T-cell (primary cell): ENCODE results near the gene SLC9A9. TPM values are rescaled to one million over a fixed set of nuclear protein-coding genes. Genes with fewer than 3 reads are reported as not detected.

Experiments used
- ATAC-seq, 4 experiments: fragments of 200-7000 bp in 3 of 4; fragments of 150-1000 bp in 1 of 4; cut with Tn5 transposase; replicated peaks in 1 of 4; 1 replicate in 3 of 4; 2 replicates in 1 of 4; pipeline ENCODE4 v1.10.0; 2021; ENCODE audit warnings: moderate library complexity in 3 of 4, mild to moderate bottlenecking in 2 of 4, moderate number of reproducible peaks in 1 of 4
- CTCF ChIA-PET, 2 donors: fragments of 300-600 bp; sonication (Branson Sonifier 250); formaldehyde crosslinking; loops; one replicate each; lab custom pipeline; 2022; ENCODE audit warnings: antibody characterized with exemption in 2 of 2; lab: Charles Lee
- POLR2A ChIA-PET, 2 donors: fragments of 300-600 bp; sonication (Branson Sonifier 250); formaldehyde crosslinking; loops; one replicate each; lab custom pipeline; 2022; ENCODE audit warnings: antibody characterized with exemption in 2 of 2; lab: Charles Lee
- DNase-seq, 35 experiments: peaks; one replicate each; pipeline versions ENCODE4 v3.0.0 to v3.0.0-alpha.2; 2013 to 2023
- H3K27ac ChIP-seq: one replicate; pipeline ENCODE4 v1.5.1; 2013; ENCODE audit warnings: low read length
- H3K27me3 ChIP-seq, 2 experiments: replicated peaks in 1 of 2; 1 replicate in 1 of 2; 2 replicates in 1 of 2; pipeline versions ENCODE4 v1.6.1 to v1.7.0; 2013; ENCODE audit warnings: low read length in 1 of 2, mixed read lengths in 1 of 2; ENCODE audit not compliant: control insufficient read depth in 2 of 2, insufficient read depth in 2 of 2; ENCODE audit errors: extremely low read depth in 1 of 2
- H3K36me3 ChIP-seq, 2 donors: 1 replicate in 1 of 2; 2 replicates in 1 of 2; pipeline versions ENCODE4 v1.6.1 to v1.7.0; 2013; ENCODE audit warnings: low read length in 1 of 2; ENCODE audit not compliant: control insufficient read depth in 2 of 2, insufficient read depth in 1 of 2; ENCODE audit errors: extremely low read depth in 1 of 2
- H3K4me1 ChIP-seq, 2 experiments: 1 replicate in 1 of 2; 2 replicates in 1 of 2; pipeline versions ENCODE4 v1.6.1 to v1.7.0; 2013; ENCODE audit warnings: low read length in 2 of 2, mixed read lengths in 1 of 2; ENCODE audit not compliant: insufficient read depth in 2 of 2, control insufficient read depth in 1 of 2; ENCODE audit errors: extremely low read depth in 1 of 2
- H3K4me3 ChIP-seq, 2 donors: 1 replicate in 1 of 2; 2 replicates in 1 of 2; pipeline versions ENCODE4 v1.5.1 to v1.7.0; 2013; ENCODE audit warnings: mild to moderate bottlenecking in 2 of 2, low read length in 1 of 2, moderate library complexity in 1 of 2; ENCODE audit not compliant: control insufficient read depth in 1 of 2; ENCODE audit errors: extremely low read depth in 1 of 2
- H3K9me3 ChIP-seq: 2 replicates; pipeline ENCODE4 v1.7.0; 2013
- H3K27ac Mint-ChIP-seq, 2 donors: one replicate each; pipeline ENCODE4 v1.8.0; 2020 to 2021; ENCODE audit warnings: mild to moderate bottlenecking in 2 of 2, mixed read lengths in 2 of 2
- H3K27me3 Mint-ChIP-seq, 2 donors: one replicate each; pipeline ENCODE4 v1.8.0; 2021 to 2022; ENCODE audit warnings: mixed read lengths in 2 of 2
- H3K36me3 Mint-ChIP-seq: one replicate; pipeline ENCODE4 v1.8.0; 2021; ENCODE audit warnings: mixed read lengths
- H3K4me1 Mint-ChIP-seq, 3 donors: one replicate each; pipeline ENCODE4 v1.8.0; 2020 to 2022; ENCODE audit warnings: mixed read lengths in 3 of 3, mild to moderate bottlenecking in 1 of 3
- H3K4me3 Mint-ChIP-seq, 3 donors: one replicate each; pipeline ENCODE4 v1.8.0; 2020 to 2022; ENCODE audit warnings: mild to moderate bottlenecking in 3 of 3, mixed read lengths in 3 of 3, moderate library complexity in 3 of 3
- H3K9me3 Mint-ChIP-seq, 3 donors: one replicate each; pipeline ENCODE4 v1.8.0; 2020 to 2022; ENCODE audit warnings: mixed read lengths in 3 of 3
- WGBS: methylation state at CpG from one replicate; pipeline ENCODE4 v1.1.5; 2013; ENCODE audit warnings: missing lambda C conversion rate; ENCODE audit not compliant: insufficient coverage; 5-methylcytosine and 5-hydroxymethylcytosine counted together
- total RNA-seq, 35 experiments: library from RNA in 6 of 35; stranded (reverse) in 6 of 35; fragments of 120-200 nt in 1 of 35; gene quantifications; one replicate each; pipeline versions ENCODE4 v1.2.1 to v1.2.4 and lab custom pipeline; 2013 to 2026

SLC9A9 gene
- total RNA-seq, 5 donors from 2014 or later (not counting 1 experiment from before 2014, with no cell fraction given): 11.2 to 36.8 (median 17.8) TPM

GRCh38 chr3:143668924-143669790 lies 179.1 kb downstream of the SLC9A9 start:
- H3K4me3 Mint-ChIP-seq: no peak overlapping the region
- POLR2A ChIA-PET: interaction anchor here in 1 of 2 donors (0.6 kb wide), 1 partner anchor 28 kb away, joined by 3 read pairs; no protein-coding TSS in a partner anchor
- H3K27me3 Mint-ChIP-seq: no peaks in the 10 kb centered on the region
- Histone ChIP-seq H3K36me3 (no peaks in the 10 kb centered on the region), H3K9me3 (no peaks in the 10 kb centered on the region), H3K4me3 (no peak overlapping the region), H3K27me3 (no peaks in the 10 kb centered on the region), H3K4me1 (peaks cover 0 to under 1% of the 10 kb centered on the region in 2 experiments), H3K27ac (no peak overlapping the region)
- CTCF ChIA-PET: interaction anchor here in 1 of 2 donors (1.0 kb wide), 1 partner anchor 10 kb away, joined by 3 read pairs; no protein-coding TSS in a partner anchor
- no peak overlapping the region for H3K27ac Mint-ChIP-seq
- peaks cover 4 to 15% (median 6%) of the 10 kb centered on the region in 3 donors for H3K4me1 Mint-ChIP-seq
- no peak for DNase-seq
- 80% methylated on average over 2 of the region's 5 CpGs for WGBS
- H3K9me3 Mint-ChIP-seq: no peaks in the 10 kb centered on the region
- peaks cover 26% of the 10 kb centered on the region for H3K36me3 Mint-ChIP-seq
- no peak for ATAC-seq

DNA sequence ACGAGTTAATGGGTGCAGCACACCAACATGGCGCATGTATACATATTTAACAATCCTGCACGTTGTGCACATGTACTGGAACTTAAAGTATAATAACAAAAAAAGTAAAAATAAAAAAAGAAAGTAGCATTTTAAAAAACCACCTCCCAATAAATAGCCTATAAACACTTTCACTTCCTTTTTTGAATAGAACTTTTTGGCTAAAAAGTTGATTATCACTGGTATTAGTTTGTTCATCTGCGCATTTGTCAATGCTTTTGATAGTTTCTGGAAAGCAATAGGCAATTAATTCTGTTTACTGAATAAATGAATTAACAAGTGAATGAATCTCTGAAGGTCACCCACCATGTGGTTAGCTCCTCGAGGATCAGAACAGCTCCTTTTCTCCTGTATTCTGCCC lies 179.9 kb downstream of the SLC9A9 start:
- H3K4me1 ChIP-seq: no peaks in the 10 kb centered on the region
- Mint-ChIP-seq H3K4me1 (peaks cover 0 to 12% (median 4%) of the 10 kb centered on the region in 3 donors), H3K27ac (no peak overlapping the region), H3K4me3 (no peak overlapping the region), H3K9me3 (no peaks in the 10 kb centered on the region), H3K27me3 (no peaks in the 10 kb centered on the region), H3K36me3 (peaks cover 32% of the 10 kb centered on the region)
- ChIA-PET CTCF (no interaction called here), POLR2A (interaction anchor here in 1 of 2 donors (0.6 kb wide), 1 partner anchor 29 kb away, joined by 3 read pairs; no protein-coding TSS in a partner anchor)
- no peaks in the 10 kb centered on the region for H3K9me3 ChIP-seq
- no peak overlapping the region for H3K27ac ChIP-seq
- no peak for DNase-seq
- H3K36me3 ChIP-seq: no peaks in the 10 kb centered on the region
- 91% methylated on average over 2 of the region's 5 CpGs for WGBS
- ATAC-seq: no peak
- no peaks in the 10 kb centered on the region for H3K27me3 ChIP-seq
- H3K4me3 ChIP-seq: no peak overlapping the region

DNA sequence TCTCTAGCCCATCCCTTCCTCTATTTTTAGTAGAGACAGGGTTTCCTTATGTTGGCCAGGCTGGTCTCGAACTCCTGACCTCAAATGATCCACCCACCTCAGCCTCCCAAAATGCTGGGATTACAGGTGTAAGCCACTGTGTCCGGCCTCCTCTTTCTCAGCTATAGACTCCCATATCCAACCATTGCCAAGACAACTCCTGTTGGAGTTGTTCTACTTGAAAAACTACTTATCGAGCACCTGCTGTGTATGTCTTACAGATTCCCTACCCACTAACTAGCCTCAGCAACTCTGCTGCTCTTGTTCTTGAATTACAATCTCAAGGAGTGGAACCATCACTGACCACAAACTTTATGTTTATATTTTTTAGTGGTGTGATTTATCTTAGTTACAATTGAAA lies 186.6 kb downstream of the SLC9A9 start:
- Histone ChIP-seq H3K27ac (no peak overlapping the region), H3K36me3 (no peaks in the 10 kb centered on the region), H3K27me3 (no peaks in the 10 kb centered on the region), H3K4me1 (no peaks in the 10 kb centered on the region), H3K4me3 (no peak overlapping the region), H3K9me3 (no peaks in the 10 kb centered on the region)
- no peaks in the 10 kb centered on the region for H3K9me3 Mint-ChIP-seq
- H3K27ac Mint-ChIP-seq: no peak overlapping the region
- DNase-seq: no peak
- H3K36me3 Mint-ChIP-seq: peaks cover 51% of the 10 kb centered on the region
- no peaks in the 10 kb centered on the region for H3K4me1 Mint-ChIP-seq
- ChIA-PET CTCF (no interaction called here), POLR2A (no interaction called here)
- whole genome bisulfite sequencing: 83% methylated on average over 1 of the region's 3 CpGs
- H3K27me3 Mint-ChIP-seq: no peaks in the 10 kb centered on the region
- no peak overlapping the region for H3K4me3 Mint-ChIP-seq
- ATAC-seq: no peak

DNA sequence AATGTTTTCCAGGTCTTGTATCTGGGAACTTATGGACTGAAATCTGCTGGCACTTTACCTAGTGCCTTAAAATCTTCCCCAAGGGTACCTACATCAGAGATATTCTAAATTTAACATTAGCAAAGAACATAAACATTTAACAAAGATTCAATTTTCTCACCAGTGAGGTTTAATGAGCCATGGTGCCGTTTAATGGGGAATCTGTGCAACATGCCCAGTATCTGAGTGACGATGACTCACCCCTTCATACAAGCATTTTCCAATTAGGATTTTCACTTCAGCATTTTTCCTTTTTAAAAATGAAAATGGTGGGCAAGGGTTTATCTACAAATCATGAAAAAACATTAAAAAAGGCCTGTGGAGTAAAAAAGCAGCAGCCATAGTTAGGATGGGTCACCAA lies 189.4 kb downstream of the SLC9A9 start:
- Histone ChIP-seq H3K4me3 (no peak overlapping the region), H3K9me3 (no peaks in the 10 kb centered on the region), H3K27ac (no peak overlapping the region), H3K36me3 (no peaks in the 10 kb centered on the region), H3K27me3 (no peaks in the 10 kb centered on the region), H3K4me1 (no peaks in the 10 kb centered on the region)
- DNase-seq: no peak
- Mint-ChIP-seq H3K4me1 (no peaks in the 10 kb centered on the region), H3K27ac (no peak overlapping the region), H3K4me3 (no peak overlapping the region), H3K9me3 (no peaks in the 10 kb centered on the region), H3K36me3 (peaks cover 55% of the 10 kb centered on the region), H3K27me3 (no peaks in the 10 kb centered on the region)
- no peak for ATAC-seq
- ChIA-PET POLR2A (no interaction called here), CTCF (no interaction called here)
- WGBS: no CpG with 5 or more reads among the region's 2 CpGs

GRCh38 chr3:143658116-143658515 lies 190.2 kb downstream of the SLC9A9 start:
- Histone ChIP-seq H3K4me1 (no peaks in the 10 kb centered on the region), H3K9me3 (no peaks in the 10 kb centered on the region), H3K27me3 (no peaks in the 10 kb centered on the region), H3K4me3 (no peak overlapping the region), H3K36me3 (no peaks in the 10 kb centered on the region), H3K27ac (no peak overlapping the region)
- Mint-ChIP-seq H3K36me3 (peaks cover 55% of the 10 kb centered on the region), H3K4me3 (no peak overlapping the region), H3K9me3 (no peaks in the 10 kb centered on the region), H3K27ac (no peak overlapping the region), H3K4me1 (peaks cover 0 to 6% (median 0%) of the 10 kb centered on the region in 3 donors), H3K27me3 (no peaks in the 10 kb centered on the region)
- POLR2A ChIA-PET: no interaction called here
- DNase-seq (no peak), ATAC-seq (no peak)
- CTCF ChIA-PET: interaction anchor here in 1 of 2 donors (0.5 kb wide), 1 partner anchor 1066 kb away, joined by 4 read pairs; no protein-coding TSS in a partner anchor
- WGBS: no CpG with 5 or more reads among the region's 1 CpG

DNA sequence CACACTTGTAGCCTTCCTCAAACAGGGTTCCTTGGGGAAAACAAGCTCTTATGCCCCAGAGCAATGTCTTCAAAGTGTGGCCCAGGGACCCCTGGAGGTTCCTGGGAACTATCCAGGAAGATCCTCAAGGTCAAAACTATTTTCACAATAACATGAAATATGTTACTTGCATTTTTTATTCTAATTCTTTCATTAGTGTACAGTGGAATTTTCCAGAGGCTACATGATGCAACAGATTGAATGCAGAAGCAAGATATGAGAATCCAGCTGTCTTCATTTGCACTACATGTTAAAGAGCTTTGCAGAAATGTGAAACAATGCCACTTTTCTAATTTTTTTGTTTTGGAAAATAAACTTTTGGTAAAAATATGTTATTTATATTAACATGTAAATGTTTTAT lies 190.9 kb downstream of the SLC9A9 start:
- Histone ChIP-seq H3K27me3 (no peaks in the 10 kb centered on the region), H3K4me1 (no peaks in the 10 kb centered on the region), H3K9me3 (no peaks in the 10 kb centered on the region), H3K4me3 (no peak overlapping the region), H3K36me3 (no peaks in the 10 kb centered on the region), H3K27ac (no peak overlapping the region)
- ChIA-PET POLR2A (no interaction called here), CTCF (interaction anchor here in 1 of 2 donors (0.5 kb wide), 1 partner anchor 1066 kb away, joined by 4 read pairs; no protein-coding TSS in a partner anchor)
- Mint-ChIP-seq H3K4me1 (peaks cover 0 to 6% (median 0%) of the 10 kb centered on the region in 3 donors), H3K27ac (no peak overlapping the region), H3K4me3 (no peak overlapping the region), H3K27me3 (no peaks in the 10 kb centered on the region), H3K9me3 (no peaks in the 10 kb centered on the region), H3K36me3 (peaks cover 60% of the 10 kb centered on the region)
- ATAC-seq (no peak), DNase-seq (no peak)
